Activated CD4-positive, CD25-positive, alpha-beta regulatory T cell treated with anti-CD3 and anti-CD28 coated beads, Interleukin-2, amount 50 U/mL, for 72 hours (primary cell): ENCODE measurements around the gene PDZK1IP1.
"Not testable (repeated sequence)": the region's sequence is repeated elsewhere in the genome, so short reads cannot be mapped to it uniquely, and the experiment has no call there.

Source experiments
- DNase-seq: peaks from one replicate; pipeline ENCODE4 v3.0.0; 2021

The PDZK1IP1 gene

GRCh38 chr1:47223174-47223920, 33.5 kb upstream of the PDZK1IP1 start:
- DNase-seq: no peak

DNA sequence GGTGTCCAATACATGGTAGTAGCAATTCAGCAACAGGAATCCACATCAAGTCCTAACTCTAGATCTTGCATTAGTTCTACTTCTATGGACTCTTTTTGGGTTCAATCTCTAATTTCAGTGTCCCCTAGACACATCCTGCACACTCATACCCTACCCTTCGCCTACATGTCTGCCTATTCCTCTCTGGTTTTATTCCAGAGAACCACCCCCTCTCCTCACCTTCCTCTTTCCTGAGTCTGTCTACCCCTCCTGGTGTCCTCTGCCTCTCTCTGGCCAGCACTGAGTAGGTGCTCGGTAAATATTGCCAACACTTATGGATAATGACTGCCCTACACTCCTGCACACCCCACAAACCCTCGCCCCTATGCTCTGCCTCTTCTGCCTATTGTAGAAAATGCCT, 32.6 kb upstream of the PDZK1IP1 start:
- no peak for DNase-seq

- DNase-seq: no peak
Observed at GRCh38 chr1:47219590-47220220, 29.9 kb upstream of the PDZK1IP1 start.

DNA sequence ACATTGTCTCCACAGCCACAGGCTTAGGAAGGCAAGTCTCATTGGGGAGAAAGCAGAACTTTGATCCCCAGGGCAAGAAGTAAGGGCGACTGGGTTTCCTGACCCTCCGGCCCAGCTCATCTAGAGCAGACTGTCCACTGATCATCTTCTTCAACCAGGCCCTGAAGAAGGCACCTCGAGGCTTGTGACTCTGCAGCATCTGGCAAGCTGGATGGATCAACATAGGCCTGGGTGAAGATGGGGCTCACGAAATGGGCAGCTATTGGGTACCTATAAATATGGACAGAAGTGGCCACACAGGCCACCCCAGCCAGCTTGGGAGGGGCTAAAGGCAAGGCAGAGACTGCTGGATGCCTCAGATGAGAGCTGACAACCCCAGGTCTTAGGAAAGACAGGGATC, 29.2 kb upstream of the PDZK1IP1 start:
- no peak for DNase-seq

- no peak for DNase-seq
Observed at GRCh38 chr1:47216278-47217059, 26.6 kb upstream of the PDZK1IP1 start.

DNA sequence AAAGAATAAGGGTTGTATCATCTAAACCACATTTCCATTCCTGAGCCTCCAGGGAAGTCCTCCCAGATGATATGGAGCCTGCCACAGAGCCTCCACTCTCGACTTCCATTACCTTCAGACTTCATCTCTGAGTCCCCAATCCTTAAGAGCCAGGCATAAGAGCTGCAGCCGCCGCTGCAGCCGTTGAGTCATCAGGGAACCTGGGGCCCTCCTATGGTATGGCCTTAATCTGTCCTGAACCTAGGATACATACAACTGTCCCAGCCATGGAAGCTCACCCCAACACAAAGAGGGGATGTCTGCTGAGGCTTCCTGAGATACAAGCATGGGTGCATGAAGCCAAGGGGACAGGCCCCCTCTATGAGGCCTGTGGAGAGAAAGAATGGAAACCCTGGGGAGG, 25.9 kb upstream of the PDZK1IP1 start:
- DNase-seq: no peak

DNA sequence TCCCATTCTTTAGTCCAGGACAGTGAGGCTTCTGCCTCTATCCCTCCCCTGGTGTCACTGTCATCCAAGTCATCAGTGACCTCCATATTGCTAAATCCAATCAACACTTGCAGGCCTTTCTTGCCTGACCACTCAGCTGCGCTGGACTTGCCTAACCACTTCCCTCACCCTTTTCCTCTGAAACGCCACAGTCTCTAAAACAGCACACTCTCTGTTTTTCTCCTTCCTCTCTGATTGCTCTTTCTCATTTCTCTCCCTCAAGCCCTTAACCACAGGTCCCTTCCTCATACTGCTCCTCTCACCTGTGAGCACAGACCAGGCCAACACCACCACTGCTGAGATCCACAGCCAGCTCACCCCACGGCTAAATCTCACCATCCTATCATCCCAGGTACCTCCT, 24.7 kb upstream of the PDZK1IP1 start:
- no peak for DNase-seq

GRCh38 chr1:47213230-47213963, 23.6 kb upstream of the PDZK1IP1 start:
- no peak for DNase-seq

- DNase-seq: no peak
Observed at GRCh38 chr1:47212636-47213229, 22.9 kb upstream of the PDZK1IP1 start.

GRCh38 chr1:47211796-47212269, 22.0 kb upstream of the PDZK1IP1 start:
- DNase-seq: no peak

DNA sequence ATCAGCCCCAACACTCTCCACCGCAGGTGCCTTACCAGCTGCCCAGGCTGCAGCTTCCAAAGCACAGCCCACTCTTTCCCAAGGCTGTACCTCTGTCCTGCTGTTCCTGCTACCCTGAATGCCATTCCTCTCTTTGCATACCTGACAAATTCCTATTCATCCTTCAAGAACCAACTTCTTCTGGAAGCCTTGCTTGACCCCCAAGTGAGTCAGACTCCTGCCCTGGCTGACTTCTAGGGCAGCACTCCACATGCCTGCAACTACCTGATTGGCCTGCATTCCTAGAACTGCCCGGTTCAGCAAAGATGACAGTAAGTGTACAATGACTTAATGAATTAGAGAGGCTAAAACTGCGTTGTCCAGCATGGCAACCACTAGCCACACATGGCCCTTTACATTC, 20.8 kb upstream of the PDZK1IP1 start:
- DNase-seq: no peak

DNA sequence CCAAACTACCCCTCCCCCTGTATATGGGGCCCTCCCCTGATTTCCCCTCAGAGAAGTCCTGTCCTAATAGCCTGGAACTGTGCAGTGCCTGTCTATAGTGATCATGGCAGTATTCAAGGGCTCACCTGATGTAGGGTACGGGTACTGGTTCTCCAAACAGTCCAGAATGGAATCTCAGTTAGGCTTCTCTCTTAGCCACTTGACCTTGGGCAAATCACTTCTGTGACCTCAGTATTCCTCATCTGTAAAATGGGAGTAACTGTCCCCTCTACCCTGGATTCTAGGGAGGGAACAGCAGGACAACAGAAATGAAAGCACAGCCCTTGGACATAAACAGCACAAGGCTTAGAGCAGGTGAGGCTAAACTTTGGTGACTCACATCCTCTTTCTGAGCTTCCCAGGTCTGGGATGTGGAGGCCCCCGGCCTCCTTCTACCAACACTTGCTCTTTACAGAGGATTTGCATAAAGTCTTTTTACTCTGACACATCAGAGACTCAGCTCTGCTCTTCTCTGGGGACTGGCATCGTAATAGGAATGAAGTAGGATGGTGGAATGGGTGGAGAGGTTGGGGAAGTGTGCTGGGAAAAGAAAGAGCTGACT, 20.0 kb upstream of the PDZK1IP1 start:
- DNase-seq: no peak

GRCh38 chr1:47209091-47209490, 19.3 kb upstream of the PDZK1IP1 start:
- DNase-seq: no peak

- DNase-seq: no peak
Observed at GRCh38 chr1:47208374-47208850, 18.6 kb upstream of the PDZK1IP1 start.

- no peak for DNase-seq
Observed at GRCh38 chr1:47207803-47208373, 18.1 kb upstream of the PDZK1IP1 start.

DNA sequence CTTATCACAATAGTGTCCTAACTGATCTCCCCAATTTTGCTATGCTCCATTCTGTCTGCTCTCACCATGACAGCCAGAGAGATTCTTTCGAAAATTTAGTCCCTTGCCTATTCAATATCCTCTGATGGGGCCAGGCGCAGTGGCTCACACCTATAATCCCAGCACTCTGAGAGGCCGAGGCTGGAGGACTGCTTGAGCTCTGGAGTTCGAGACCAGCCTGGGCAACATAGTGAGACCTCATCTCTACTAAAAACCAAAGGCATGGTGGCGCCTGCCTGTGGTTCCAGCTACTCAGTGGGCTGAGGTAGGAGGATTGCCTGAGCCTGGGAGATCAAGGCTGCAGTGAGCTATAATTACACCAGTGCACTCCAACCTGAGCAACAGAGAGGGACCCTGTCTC, 16.1 kb upstream of the PDZK1IP1 start:
- no peak for DNase-seq

- DNase-seq: not testable (repeated sequence)
Observed at GRCh38 chr1:47203504-47203903, 13.7 kb upstream of the PDZK1IP1 start.

- no peak for DNase-seq
Observed at GRCh38 chr1:47201179-47201578, 11.3 kb upstream of the PDZK1IP1 start.

GRCh38 chr1:47198214-47198613, 8.4 kb upstream of the PDZK1IP1 start:
- no peak for DNase-seq

DNA sequence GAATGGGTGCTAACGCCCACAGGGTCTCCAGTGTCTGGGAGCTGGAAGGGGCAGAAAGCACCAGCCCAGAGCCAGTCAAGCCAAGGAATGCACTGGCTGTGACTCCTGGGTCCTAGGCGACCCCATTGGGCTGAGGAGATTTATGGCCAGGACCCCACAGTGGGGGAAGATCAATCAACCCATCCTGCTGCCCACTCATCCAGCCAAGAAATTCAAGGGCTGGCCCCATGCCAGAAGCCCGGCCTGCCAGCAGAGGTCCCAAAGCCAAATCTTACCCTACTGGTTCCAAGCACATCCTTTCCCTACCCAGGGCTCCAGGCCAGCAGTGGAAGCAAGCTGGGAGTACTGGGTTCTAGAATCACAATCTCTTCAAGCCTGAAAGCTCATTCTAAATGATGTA, 6.8 kb upstream of the PDZK1IP1 start:
- DNase-seq: no peak

- not testable (repeated sequence) for DNase-seq
Observed at GRCh38 chr1:47195981-47196380, 6.1 kb upstream of the PDZK1IP1 start.

- DNase-seq: no peak
Observed at GRCh38 chr1:47194311-47194710, 4.5 kb upstream of the PDZK1IP1 start.
